IMR-90 (cell line): ENCODE data around the gene CTNND2. TPM values are rescaled to one million over a fixed set of nuclear protein-coding genes. Genes with fewer than 3 reads are reported as not detected.

Source experiments
- ATAC-seq: fragments of 200-7000 bp; cut with Tn5 transposase; 2 replicates; pipeline ENCODE4 v1.9.1; 2020; ENCODE audit warnings: low read depth, mild to moderate bottlenecking, moderate library complexity
- BruUV-seq: library from RNA; stranded (reverse); fragments of 400-500 nt; replicated peaks from 2 replicates; lab custom pipeline; 2021; lab: Mats Ljungman, UMichigan
- CTCF ChIA-PET: fragments of 300-600 bp; formaldehyde crosslinking; extraction: SDS; loops from one replicate; lab custom pipeline; 2021; ENCODE audit warnings: antibody characterized with exemption; lab: Yijun Ruan, JAX
- POLR2A ChIA-PET: fragments of 300-600 bp; sonication (Branson Sonifier 250); formaldehyde crosslinking; loops from one replicate; lab custom pipeline; 2022; ENCODE audit warnings: antibody characterized with exemption; ENCODE audit not compliant: unreplicated experiment; lab: Charles Lee
- DNase-seq: peaks from one replicate; pipeline ENCODE4 v3.0.0; 2013
- H2AFZ ChIP-seq: replicated peaks from 2 replicates; pipeline ENCODE3; 2013; ENCODE audit warnings: low read length, mild to moderate bottlenecking; ENCODE audit not compliant: poor library complexity
- H2AK5ac ChIP-seq: 2 replicates; pipeline ENCODE4 v1.6.1; 2013; ENCODE audit warnings: low read depth, low read length, inconsistent platforms
- H2AK9ac ChIP-seq: replicated peaks from 2 replicates; pipeline ENCODE3; 2013; ENCODE audit warnings: mild to moderate bottlenecking, low read depth, low read length, moderate library complexity; ENCODE audit not compliant: poor library complexity
- H2BK120ac ChIP-seq: 2 replicates; pipeline ENCODE4 v1.6.1; 2013; ENCODE audit warnings: low read depth, low read length, inconsistent platforms
- H2BK15ac ChIP-seq: 3 replicates; pipeline ENCODE4 v1.6.1; 2013; ENCODE audit warnings: low read depth, low read length, inconsistent platforms
- H2BK20ac ChIP-seq: 2 replicates; pipeline ENCODE4 v1.6.1; 2013; ENCODE audit warnings: low read depth, mild to moderate bottlenecking, inconsistent platforms, low read length, moderate library complexity
- H2BK5ac ChIP-seq: 2 replicates; pipeline ENCODE4 v1.6.1; 2013; ENCODE audit warnings: mild to moderate bottlenecking, low read depth, low read length, inconsistent platforms; ENCODE audit not compliant: poor library complexity, severe bottlenecking
- H3K14ac ChIP-seq: replicated peaks from 2 replicates; pipeline ENCODE4 v1.6.1; 2013; ENCODE audit warnings: low read depth, low read length, inconsistent platforms
- H3K18ac ChIP-seq: 2 replicates; pipeline ENCODE4 v1.6.1; 2013; ENCODE audit warnings: low read depth, low read length, control low read depth
- H3K23ac ChIP-seq: 2 replicates; pipeline ENCODE4 v1.6.1; 2013; ENCODE audit warnings: low read depth, low read length, inconsistent platforms
- H3K27ac ChIP-seq: 2 replicates; pipeline ENCODE4 v1.5.1; 2013; ENCODE audit warnings: mild to moderate bottlenecking, control low read depth, low read length; ENCODE audit not compliant: insufficient read depth
- H3K27me3 ChIP-seq: 2 replicates; pipeline ENCODE4 v1.6.1; 2013; ENCODE audit warnings: low read length; ENCODE audit not compliant: control insufficient read depth, insufficient read depth
- H3K36me3 ChIP-seq: 2 replicates; pipeline ENCODE4 v1.6.1; 2013; ENCODE audit warnings: low read length, mixed read lengths; ENCODE audit not compliant: control insufficient read depth, insufficient read depth
- H3K4ac ChIP-seq: 2 replicates; pipeline ENCODE4 v1.6.1; 2013; ENCODE audit warnings: low read depth, low read length, inconsistent platforms
- H3K4me1 ChIP-seq: 2 replicates; pipeline ENCODE4 v1.6.1; 2013; ENCODE audit warnings: low read length, mixed read lengths; ENCODE audit not compliant: control insufficient read depth, insufficient read depth
- H3K4me2 ChIP-seq: 2 replicates; pipeline ENCODE4 v1.6.1; 2013; ENCODE audit warnings: low read depth, mild to moderate bottlenecking, control low read depth, low read length, moderate library complexity
- H3K4me3 ChIP-seq: 2 replicates; pipeline ENCODE4 v1.5.1; 2013; ENCODE audit warnings: low read depth, mild to moderate bottlenecking, control low read depth, low read length, moderate library complexity; ENCODE audit not compliant: insufficient read depth
- H3K56ac ChIP-seq: 2 replicates; pipeline ENCODE4 v1.6.1; 2013; ENCODE audit warnings: low read length, inconsistent platforms; ENCODE audit not compliant: insufficient read depth; ENCODE audit errors: extremely low read depth
- H3K79me1 ChIP-seq, 2 experiments: 2 replicates each; pipeline ENCODE4 v1.6.1; 2013; ENCODE audit warnings: low read length in 2 of 2, inconsistent platforms in 1 of 2, low read depth in 1 of 2
- H3K9ac ChIP-seq: 2 replicates; pipeline ENCODE4 v1.6.1; 2013; ENCODE audit warnings: low read depth, low read length, control low read depth
- H3K9me1 ChIP-seq: 2 replicates; pipeline ENCODE4 v1.6.1; 2013; ENCODE audit warnings: low read length, inconsistent platforms; ENCODE audit not compliant: insufficient read depth
- H3K9me3 ChIP-seq: 2 replicates; pipeline ENCODE4 v1.6.1; 2013; ENCODE audit warnings: low read length; ENCODE audit not compliant: control insufficient read depth, insufficient read depth
- H4K20me1 ChIP-seq: 2 replicates; pipeline ENCODE4 v1.6.1; 2013; ENCODE audit warnings: low read length, inconsistent platforms; ENCODE audit not compliant: insufficient read depth
- H4K5ac ChIP-seq: 2 replicates; pipeline ENCODE4 v1.6.1; 2013; ENCODE audit warnings: mild to moderate bottlenecking, low read depth, low read length, control low read depth
- H4K8ac ChIP-seq, 2 experiments: 2 replicates each; pipeline ENCODE4 v1.6.1; 2013; ENCODE audit warnings: low read depth in 2 of 2, low read length in 2 of 2, control low read depth in 1 of 2, inconsistent platforms in 1 of 2
- H4K91ac ChIP-seq: 2 replicates; pipeline ENCODE4 v1.6.1; 2013; ENCODE audit warnings: low read depth, low read length, inconsistent platforms; ENCODE audit not compliant: insufficient read depth
- BHLHE40 ChIP-seq: fragments of 150-350 bp; IDR thresholded peaks from 2 replicates; pipeline ENCODE4 v1.6.1; 2016; ENCODE audit warnings: mild to moderate bottlenecking, low read depth, low read length
- CEBPB ChIP-seq: IDR thresholded peaks from 2 replicates; pipeline ENCODE4 v1.6.1; 2012; ENCODE audit warnings: low read depth, low read length, improper control_type of control experiment
- CHD1 ChIP-seq: IDR thresholded peaks from 2 replicates; pipeline ENCODE4 v1.6.1; 2012; ENCODE audit warnings: low read depth, low read length, improper control_type of control experiment
- ELK1 ChIP-seq: fragments of 150-350 bp; IDR thresholded peaks from 2 replicates; pipeline ENCODE4 v1.6.1; 2016; ENCODE audit warnings: low read depth, mild to moderate bottlenecking, low read length, moderate library complexity, borderline replicate concordance
- MXI1 ChIP-seq: IDR thresholded peaks from 2 replicates; pipeline ENCODE4 v1.6.1; 2012; ENCODE audit warnings: low read depth, mild to moderate bottlenecking, low read length, moderate library complexity, borderline replicate concordance
- NFE2L2 ChIP-seq: fragments of 150-350 bp; IDR thresholded peaks from 2 replicates; pipeline ENCODE4 v1.6.1; 2016; ENCODE audit warnings: low read depth, mild to moderate bottlenecking, low read length
- RCOR1 ChIP-seq: IDR thresholded peaks from 2 replicates; pipeline ENCODE4 v1.6.1; 2012; ENCODE audit warnings: mild to moderate bottlenecking, low read length, improper control_type of control experiment; ENCODE audit not compliant: insufficient replicate concordance
- RFX5 ChIP-seq: IDR thresholded peaks from 2 replicates; pipeline ENCODE4 v1.8.0; 2012; ENCODE audit warnings: low read depth, mild to moderate bottlenecking, low read length, moderate library complexity
- SMC3 ChIP-seq: fragments of 150-350 bp; IDR thresholded peaks from 2 replicates; pipeline ENCODE4 v1.6.1; 2016; ENCODE audit warnings: low read depth, mild to moderate bottlenecking, antibody characterized with exemption, low read length, moderate library complexity
- WGBS, 2 experiments: methylation state at CpG; one replicate each; pipeline versions ENCODE4 v1.1.5 to v1.1.7; 2013; ENCODE audit warnings: missing lambda C conversion rate in 2 of 2; ENCODE audit not compliant: insufficient read length in 1 of 2; ENCODE audit errors: extremely low coverage in 2 of 2; 5-methylcytosine and 5-hydroxymethylcytosine counted together
- dilution Hi-C: fragments of 300-500 bp; cut with HindIII; formaldehyde crosslinking; loops from one replicate; pipeline ENCODE4 v1.14.3; 2018; ENCODE audit warnings: low sequenced_read_pairs; ENCODE audit not compliant: unreplicated experiment
- in situ Hi-C: fragments of 300-500 bp; cut with MboI; formaldehyde crosslinking; loops from 3 replicates; pipeline ENCODE4 v1.14.3; 2019; ENCODE audit warnings: low sequenced_read_pairs, inconsistent platforms, mixed read lengths
- intact Hi-C: fragments of 100-400 bp; cut with micrococcal nuclease; formaldehyde crosslinking; loops from 2 replicates; pipeline ENCODE4 v1.10.0; 2022
- polyA plus RNA-seq, 3 experiments: library from polyadenylated mRNA; depleted of rRNA; stranded (reverse); fragments of >200 nt; gene quantifications; 2 replicates each; pipeline ENCODE4 v1.2.3, GENCODE V29; 2012; ENCODE audit warnings: low replicate concordance in 1 of 3
- total RNA-seq: library from RNA; depleted of rRNA; stranded (reverse); fragments of >200 nt; gene quantifications from 2 replicates; pipeline ENCODE4 v1.2.3, GENCODE V29; 2012
- TF ChIP-seq, protein P1 (sequence below): conservative IDR thresholded peaks from 2 replicates; pipeline ENCODE4 v1.5.1; 2012; ENCODE audit warnings: mild to moderate bottlenecking, low read depth, low read length, improper control_type of control experiment

Gene CTNND2
- total and polyA plus RNA-seq, 2 of the 4 experiments (the other 2 are of a cell fraction) = not detected

DNA sequence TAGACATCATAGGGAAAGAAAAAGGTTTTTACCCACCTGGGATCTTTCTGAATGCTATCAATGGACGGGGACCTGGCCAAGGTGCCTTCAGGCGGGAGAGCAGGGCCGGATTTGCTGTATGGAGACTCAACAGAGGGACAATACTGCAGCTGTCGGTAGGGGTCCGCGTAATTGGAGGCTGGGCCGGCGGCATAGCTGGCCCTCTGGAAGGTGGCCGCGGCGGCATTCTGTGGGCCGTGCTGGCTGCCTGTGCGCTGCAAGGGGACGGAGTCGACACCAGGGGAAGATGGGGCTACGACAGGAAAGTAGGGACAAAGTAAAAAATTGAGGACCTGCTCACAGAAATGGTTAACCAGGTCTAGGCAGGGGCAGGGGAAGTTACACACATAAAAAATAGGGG, 557.9 kb downstream of the CTNND2 start:
- no peak overlapping the region for H2AFZ ChIP-seq
- WGBS, 2 experiments = 44% methylated on average over 13 of the region's 16 CpGs; no CpG with 5 or more reads in 1 of the 2 experiments
- H4K8ac ChIP-seq = no peak overlapping the region
- ChIA-PET POLR2A (no interaction called here), CTCF (no interaction called here)
- no peaks in the 10 kb centered on the region for H3K9me1 ChIP-seq
- dilution Hi-C loops (no loop called here), in situ Hi-C loops (no loop called here), intact Hi-C loops (no loop called here)
- no peak for TF ChIP-seq RCOR1
- TF ChIP-seq BHLHE40 = no peak
- TF ChIP-seq CEBPB = no peak
- no peak for TF ChIP-seq CHD1
- no peak for TF ChIP-seq RFX5
- TF ChIP-seq ELK1 = no peak
- TF ChIP-seq SMC3 = no peak
- no peak for TF ChIP-seq NFE2L2
- no peak for TF ChIP-seq MXI1
- TF ChIP-seq, protein P1, sequence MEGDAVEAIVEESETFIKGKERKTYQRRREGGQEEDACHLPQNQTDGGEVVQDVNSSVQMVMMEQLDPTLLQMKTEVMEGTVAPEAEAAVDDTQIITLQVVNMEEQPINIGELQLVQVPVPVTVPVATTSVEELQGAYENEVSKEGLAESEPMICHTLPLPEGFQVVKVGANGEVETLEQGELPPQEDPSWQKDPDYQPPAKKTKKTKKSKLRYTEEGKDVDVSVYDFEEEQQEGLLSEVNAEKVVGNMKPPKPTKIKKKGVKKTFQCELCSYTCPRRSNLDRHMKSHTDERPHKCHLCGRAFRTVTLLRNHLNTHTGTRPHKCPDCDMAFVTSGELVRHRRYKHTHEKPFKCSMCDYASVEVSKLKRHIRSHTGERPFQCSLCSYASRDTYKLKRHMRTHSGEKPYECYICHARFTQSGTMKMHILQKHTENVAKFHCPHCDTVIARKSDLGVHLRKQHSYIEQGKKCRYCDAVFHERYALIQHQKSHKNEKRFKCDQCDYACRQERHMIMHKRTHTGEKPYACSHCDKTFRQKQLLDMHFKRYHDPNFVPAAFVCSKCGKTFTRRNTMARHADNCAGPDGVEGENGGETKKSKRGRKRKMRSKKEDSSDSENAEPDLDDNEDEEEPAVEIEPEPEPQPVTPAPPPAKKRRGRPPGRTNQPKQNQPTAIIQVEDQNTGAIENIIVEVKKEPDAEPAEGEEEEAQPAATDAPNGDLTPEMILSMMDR = no peak
- H3K27me3 ChIP-seq = no peaks in the 10 kb centered on the region
- H4K20me1 ChIP-seq = no peaks in the 10 kb centered on the region
- DNase-seq = no peak
- no peak overlapping the region for H4K5ac ChIP-seq
- no peak overlapping the region for H2AK5ac ChIP-seq
- H3K4me3 ChIP-seq = no peak overlapping the region
- no peak overlapping the region for H3K56ac ChIP-seq
- no peak overlapping the region for H4K91ac ChIP-seq
- no peaks in the 10 kb centered on the region for H3K4me1 ChIP-seq
- no TSS peak for BruUV-seq
- H2BK5ac ChIP-seq = no peak overlapping the region
- H3K79me1 ChIP-seq = no peaks in the 10 kb centered on the region
- no peaks in the 10 kb centered on the region for H3K9me3 ChIP-seq
- H2AK9ac ChIP-seq = no peak overlapping the region
- no peak overlapping the region for H3K18ac ChIP-seq
- H3K36me3 ChIP-seq = no peaks in the 10 kb centered on the region
- no peak overlapping the region for H3K14ac ChIP-seq
- no peak overlapping the region for H2BK120ac ChIP-seq
- no peak overlapping the region for H2BK15ac ChIP-seq
- H3K4ac ChIP-seq = no peak overlapping the region
- H3K23ac ChIP-seq = no peak overlapping the region
- H2BK20ac ChIP-seq = no peak overlapping the region
- no peak overlapping the region for H3K27ac ChIP-seq
- no peak overlapping the region for H3K4me2 ChIP-seq
- no peak overlapping the region for H3K9ac ChIP-seq
- ATAC-seq = no peak
